GM19372 (cell line): ENCODE results near the gene REPS1.
"Not testable (repeated sequence)": the region's sequence is repeated elsewhere in the genome, so short reads cannot be mapped to it uniquely, and the experiment has no call there.

Experiments
- ATAC-seq: cut with Tn5 transposase; IDR thresholded peaks from one replicate; pipeline ENCODE4 v1.9.1; 2021; ENCODE audit warnings: mild to moderate bottlenecking, low read depth, moderate library complexity; ENCODE audit not compliant: unreplicated experiment

Gene REPS1

DNA sequence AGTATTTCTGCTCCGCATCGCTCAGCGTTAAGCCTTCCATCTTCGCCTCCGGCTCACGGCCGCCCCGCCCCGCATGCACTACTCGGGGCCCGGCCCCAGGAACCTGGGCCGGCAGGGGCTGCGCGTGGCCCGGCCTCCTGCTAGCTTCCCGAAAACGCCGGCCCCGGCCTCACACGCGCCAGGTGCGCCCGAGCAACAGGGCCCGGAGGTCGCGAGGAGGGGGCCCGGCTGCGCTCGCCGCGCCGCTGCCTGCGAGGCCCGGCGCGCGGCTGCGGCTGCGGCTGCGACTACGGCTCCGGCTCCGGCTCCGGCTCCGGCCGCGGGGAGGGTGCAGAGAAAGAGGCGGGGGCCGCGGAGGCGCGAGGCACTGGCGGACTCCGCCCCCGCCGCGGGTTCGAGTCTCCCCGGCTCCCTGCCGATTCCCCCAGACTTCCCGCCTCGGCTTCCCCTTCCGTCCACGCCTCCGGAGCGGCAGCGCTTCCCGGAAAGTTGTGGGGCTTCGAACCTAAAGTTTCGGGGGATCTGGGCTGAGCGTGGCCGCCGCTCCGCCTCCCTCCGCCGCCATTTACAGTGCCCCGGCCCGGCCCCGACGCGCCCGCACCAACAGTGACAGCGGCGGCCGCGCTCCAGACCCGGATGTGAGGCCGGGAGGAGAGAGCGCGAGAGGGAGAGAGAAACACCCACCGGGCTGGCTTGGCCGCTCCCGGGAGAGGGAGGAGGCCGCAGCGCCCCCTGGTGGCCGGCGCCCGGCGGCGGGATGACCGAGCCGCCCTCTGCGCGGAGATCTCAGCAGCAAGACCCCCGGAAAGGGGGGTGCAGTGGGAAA is at the start of gene REPS1:
Gene REPS1 (minus strand): TSS at position 611 of the 826 bp plus-strand sequence. CDS start 571 bp downstream, at position 40.
- peak; percentile 90 for ATAC-seq

DNA sequence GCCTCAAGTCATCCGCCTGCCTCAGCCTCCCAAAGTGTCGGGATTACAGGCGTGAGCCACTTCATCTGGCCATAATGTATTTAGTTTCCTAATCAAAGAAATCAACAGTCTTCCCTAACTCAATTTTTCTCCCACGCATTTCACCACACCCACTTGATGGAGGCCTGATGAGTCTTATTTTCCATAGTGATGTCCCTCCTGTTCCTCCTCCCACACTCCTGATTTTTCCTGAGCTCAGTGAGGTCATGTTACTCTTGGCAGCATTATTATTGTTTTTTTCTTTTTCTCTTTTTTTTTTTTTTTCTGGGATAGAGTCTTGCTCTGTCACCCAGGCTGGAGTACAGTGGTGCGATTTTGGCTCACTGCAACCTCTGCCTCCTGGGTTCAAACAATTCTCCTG is 49.4 kb upstream of the REPS1 start:
- no peak for ATAC-seq

- ATAC-seq, result no peak
Measured at GRCh38 chr6:139030228-139030963, 42.3 kb upstream of the REPS1 start.

GRCh38 chr6:139029470-139030227 is 41.6 kb upstream of the REPS1 start:
- ATAC-seq, result peak; percentile 31

GRCh38 chr6:139028658-139029469 is 40.8 kb upstream of the REPS1 start, which contains the start of gene ABRACL:
TSS of gene ABRACL (plus strand) at chr6:139028745. CDS start at chr6:139034161, 5,416 bp downstream.
- ATAC-seq, result peak; percentile 66

DNA sequence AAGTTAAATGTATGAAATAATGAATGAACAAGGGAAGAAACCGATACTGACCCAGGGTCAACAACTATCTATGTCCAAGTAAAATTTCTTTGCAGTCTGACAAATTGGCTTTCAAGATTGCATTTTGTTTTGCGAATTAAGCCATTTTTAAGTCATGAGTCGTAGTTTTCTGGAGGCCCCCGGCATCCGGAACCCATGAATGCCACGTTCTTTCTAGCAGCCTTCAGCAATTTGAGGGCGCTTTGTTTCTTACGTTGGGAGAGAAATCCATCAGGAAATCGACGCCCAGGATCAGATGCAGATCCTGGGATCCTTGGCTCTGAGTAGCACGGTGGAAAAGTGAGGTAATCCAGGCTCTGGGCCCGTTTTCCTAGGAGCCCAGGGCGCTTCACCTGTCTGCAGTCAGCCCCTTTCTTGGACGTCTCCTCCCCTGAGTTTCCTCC is 40.2 kb upstream of the REPS1 start:
- ATAC-seq, result peak; percentile 3

DNA sequence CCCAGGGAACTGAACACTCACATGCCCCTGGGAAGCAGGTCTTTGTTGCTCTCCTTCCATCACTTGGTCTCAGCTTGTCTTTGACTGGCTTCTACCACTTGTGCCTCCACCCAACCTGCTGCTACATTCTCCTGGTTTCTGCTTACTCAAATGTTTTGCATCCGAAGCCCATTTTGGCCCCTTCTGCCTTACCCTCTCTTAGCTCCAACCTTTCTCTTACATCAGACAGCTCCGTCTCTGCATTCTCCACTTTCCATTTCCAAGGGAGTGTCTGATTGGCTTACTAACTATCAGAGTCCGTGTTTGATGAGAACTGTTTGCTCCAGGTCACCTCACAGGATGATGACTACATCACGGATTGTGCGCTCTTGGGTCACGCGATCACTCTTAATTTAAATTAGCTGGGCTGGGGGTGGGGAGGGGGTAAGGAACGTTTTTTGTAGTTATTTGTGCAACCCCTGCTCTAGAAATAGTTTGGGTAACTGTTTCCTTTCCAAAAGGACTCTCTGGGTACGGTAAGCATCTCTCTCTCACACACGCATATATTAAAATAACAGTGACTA is 39.6 kb upstream of the REPS1 start:
- ATAC-seq, result no peak

DNA sequence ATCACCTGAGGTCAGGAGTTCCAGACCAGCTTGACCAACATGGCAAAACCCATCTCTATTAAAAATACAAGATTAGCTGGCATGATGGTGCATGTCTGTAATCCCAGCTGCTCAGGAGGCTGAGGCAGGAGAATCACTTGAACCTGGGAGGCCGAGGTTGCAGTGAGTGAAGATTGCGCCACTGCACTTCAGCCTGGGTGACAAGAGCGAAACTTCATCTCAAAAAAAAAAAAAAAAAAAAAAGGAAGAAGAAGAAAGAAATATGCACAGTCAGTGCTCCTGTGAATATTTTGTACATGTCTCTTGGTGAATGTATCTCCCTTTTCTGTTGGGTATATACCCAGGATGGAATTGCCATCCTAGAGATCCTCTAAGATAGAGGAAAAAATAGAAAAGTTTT is 37.4 kb upstream of the REPS1 start:
- not testable (repeated sequence) for ATAC-seq

- ATAC-seq, result no peak
Measured at GRCh38 chr6:139020689-139021088, 32.6 kb upstream of the REPS1 start.

DNA sequence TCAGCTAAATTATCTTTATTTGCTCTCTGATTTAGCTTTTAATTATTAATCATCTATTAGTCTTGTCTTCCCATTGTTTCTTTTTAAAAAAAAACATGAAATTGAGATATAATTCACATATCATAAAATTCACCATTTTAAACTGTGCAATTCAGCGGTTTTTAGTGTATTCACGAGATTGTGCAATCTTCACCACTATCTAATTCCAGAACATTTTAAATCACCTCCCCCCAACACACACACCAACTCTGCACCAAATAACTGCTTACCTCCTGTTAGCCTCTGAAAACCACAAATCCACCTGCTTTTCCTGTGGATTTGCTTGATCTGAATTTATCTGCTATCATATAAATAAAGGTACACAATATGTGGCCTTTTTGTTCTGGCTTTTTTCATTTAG is 31.7 kb upstream of the REPS1 start:
- no peak for ATAC-seq

DNA sequence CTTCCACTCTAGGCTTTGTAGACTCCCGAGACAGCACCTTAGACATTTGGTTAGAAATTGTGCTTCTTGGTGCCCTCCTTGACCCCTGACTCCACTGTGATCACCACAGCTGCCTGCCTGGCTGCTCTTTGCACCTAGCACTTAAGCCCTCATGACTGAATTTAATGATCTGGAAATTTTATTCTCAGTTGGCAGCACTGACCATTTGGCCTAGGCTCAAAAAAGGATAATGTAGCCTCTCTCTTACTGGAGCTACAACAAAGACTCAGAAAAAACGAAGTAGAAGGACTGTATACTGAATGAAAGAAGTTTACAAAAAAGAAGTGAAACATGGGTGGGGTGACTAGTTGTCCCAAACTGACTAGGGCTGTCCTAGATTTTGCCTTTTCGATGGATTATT is 29.2 kb upstream of the REPS1 start:
- no peak for ATAC-seq

DNA sequence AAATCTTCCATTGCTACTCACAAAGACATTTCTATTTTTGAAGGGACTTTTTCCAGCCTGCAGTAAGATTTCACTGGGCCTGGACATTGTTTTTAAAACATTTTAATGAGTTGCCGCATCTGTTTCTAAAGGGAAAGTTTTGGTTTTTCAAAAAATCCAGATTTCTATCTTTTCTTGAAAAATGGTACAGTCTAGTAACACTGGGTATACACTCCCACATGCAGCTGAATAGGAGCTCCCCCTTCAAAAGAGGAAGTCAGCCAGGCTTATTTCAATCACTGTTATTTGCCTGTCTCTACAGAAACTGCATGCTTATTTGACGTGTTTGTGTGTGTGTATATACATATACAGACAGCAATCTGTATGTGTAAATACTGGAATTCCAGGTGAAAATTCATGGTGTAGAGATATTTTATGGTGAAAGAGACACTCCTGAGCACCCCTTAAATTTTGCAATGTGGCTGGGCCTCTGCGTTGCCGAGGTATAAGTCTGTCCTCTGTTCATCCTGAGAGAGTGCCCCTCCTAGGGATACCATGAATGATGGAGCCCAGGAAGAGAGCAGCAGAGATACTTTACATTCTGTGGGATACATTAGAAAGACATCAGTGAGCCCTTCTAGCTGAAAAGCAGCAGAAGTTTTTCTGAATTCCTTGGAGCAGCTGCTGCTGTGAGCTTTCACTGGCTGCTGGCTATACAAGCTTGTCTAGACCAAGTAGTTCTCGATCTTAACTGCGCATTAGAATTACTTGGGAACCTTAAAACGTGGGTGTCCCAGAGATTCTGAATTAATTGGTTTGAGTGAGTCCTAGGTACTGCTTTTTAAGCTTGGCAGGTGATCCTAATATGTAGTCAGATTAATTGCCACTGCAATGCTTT is 28.5 kb upstream of the REPS1 start:
- ATAC-seq, result peak; percentile 87

DNA sequence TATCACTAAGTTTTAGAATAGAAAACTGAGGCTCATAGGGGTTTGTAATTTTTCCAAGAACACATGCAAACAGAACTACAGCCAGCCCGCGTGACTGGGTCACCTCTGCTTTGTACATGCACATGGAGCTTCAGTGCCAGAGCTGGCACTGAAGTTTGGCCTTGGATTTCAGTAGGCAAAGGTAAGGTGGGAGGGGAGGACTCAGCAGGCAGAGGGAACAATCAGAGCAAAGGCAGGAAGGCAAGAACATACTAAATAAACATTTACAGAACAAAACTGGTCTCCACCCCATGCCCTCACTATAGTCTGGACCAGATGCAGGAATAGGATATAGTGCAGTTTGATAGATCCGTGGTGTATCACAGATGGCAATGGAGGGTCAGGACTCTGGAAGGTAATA is 26.9 kb upstream of the REPS1 start:
- ATAC-seq, result no peak

GRCh38 chr6:139013185-139013800 is 25.2 kb upstream of the REPS1 start:
- no peak for ATAC-seq

GRCh38 chr6:139011980-139012379 is 23.9 kb upstream of the REPS1 start:
- no peak for ATAC-seq

DNA sequence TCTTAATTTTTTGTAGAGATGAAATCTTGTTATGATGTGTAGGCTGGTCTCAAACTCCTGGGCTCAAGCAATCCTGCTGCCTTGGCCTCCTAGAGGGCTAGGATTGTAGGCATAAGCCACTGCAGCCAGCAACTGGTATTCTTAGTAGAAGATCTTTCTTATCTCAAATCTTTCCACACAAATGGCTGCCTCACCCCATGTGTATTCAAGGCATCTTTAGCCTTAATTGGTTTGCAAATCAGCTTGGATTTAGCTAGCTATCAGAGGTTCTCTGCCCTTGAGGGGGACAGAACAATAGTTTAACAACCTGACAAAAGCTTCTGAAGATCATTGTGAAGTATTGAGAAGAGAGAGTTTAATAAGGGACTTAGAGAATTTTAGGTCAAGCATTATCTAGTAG is 22.6 kb upstream of the REPS1 start:
- ATAC-seq, result no peak

- no peak for ATAC-seq
Measured at GRCh38 chr6:139008117-139008516, 20.1 kb upstream of the REPS1 start.

DNA sequence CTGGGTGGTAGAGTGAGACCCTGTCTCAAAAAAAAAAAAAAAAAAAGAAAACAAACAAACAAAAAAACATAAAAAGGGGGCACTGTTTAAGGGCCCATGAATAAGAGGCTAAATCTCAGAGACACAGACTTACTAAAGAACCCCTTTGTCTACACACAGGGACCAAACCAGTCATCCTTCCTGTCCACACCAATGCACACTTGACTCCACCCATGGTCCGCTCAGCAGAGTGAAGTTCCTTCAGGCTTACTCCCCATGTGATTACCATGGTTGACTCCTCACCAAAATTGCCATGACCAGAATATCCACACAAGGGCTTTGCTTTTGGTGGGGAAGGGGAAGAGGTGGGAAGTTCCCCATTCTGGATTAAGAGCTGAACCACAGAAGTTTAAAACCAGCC is 19.4 kb upstream of the REPS1 start:
- ATAC-seq, result no peak
